GM12874 (cell line): ENCODE results near the gene MTM1.

Source experiments
- TF ChIP-seq, protein P1 (sequence below): IDR thresholded peaks from 2 replicates; pipeline ENCODE4 v1.5.1; 2011; ENCODE audit warnings: low read depth, mild to moderate bottlenecking, control low read depth, low read length, moderate library complexity; ENCODE audit not compliant: insufficient read depth

The MTM1 gene

DNA sequence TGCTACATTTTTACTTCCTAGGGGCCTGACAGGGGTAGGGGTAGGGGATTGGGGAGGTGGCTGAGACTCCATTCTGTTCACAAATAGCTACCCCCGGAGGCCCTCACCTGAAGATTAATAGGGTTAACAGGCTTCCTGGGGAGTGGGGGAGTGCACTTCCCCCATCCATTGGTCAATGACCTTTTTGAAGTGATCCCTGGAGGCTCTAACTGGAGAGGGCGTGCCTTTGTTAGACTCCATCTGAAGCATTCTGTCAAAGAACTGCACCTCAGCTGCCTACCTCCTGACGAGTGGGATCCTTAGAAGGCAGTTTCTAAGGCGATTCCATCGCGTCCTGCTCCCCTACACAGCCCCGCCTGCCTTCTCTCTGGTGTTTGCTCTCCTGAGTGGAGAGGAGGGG lies 10.0 kb upstream of the MTM1 start:
- TF ChIP-seq, protein P1, sequence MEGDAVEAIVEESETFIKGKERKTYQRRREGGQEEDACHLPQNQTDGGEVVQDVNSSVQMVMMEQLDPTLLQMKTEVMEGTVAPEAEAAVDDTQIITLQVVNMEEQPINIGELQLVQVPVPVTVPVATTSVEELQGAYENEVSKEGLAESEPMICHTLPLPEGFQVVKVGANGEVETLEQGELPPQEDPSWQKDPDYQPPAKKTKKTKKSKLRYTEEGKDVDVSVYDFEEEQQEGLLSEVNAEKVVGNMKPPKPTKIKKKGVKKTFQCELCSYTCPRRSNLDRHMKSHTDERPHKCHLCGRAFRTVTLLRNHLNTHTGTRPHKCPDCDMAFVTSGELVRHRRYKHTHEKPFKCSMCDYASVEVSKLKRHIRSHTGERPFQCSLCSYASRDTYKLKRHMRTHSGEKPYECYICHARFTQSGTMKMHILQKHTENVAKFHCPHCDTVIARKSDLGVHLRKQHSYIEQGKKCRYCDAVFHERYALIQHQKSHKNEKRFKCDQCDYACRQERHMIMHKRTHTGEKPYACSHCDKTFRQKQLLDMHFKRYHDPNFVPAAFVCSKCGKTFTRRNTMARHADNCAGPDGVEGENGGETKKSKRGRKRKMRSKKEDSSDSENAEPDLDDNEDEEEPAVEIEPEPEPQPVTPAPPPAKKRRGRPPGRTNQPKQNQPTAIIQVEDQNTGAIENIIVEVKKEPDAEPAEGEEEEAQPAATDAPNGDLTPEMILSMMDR, result no peak

- TF ChIP-seq, protein P1, result no peak
Observed at GRCh38 chrX:150564838-150565237, 3.6 kb upstream of the MTM1 start.

GRCh38 chrX:150565551-150565950 lies 2.9 kb upstream of the MTM1 start:
- TF ChIP-seq, protein P1, result no peak

- TF ChIP-seq, protein P1, result no peak
Observed at GRCh38 chrX:150566734-150567182, 1.7 kb upstream of the MTM1 start.

GRCh38 chrX:150567645-150568319 lies 639 bp upstream of the MTM1 start:
- TF ChIP-seq, protein P1, result no peak

DNA sequence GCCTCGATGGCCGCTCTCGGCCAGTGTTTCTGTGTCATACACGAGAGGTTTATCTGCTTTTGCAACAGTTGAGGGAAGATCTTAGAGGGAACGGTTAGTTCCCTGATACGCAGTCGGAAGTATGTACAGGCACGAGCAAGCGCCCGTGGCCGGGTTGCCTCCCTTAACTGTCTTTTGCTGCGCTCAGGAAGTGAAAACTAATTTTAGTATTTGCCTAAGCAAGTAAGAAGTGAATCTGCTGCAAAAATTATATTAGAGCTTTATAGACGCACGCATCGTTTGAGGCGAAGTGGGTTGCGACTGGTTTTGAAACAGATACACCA lies 695 bp downstream of the MTM1 start:
- TF ChIP-seq, protein P1, result no peak

GRCh38 chrX:150570512-150570911 lies 2.1 kb downstream of the MTM1 start:
- TF ChIP-seq, protein P1, result no peak
